Fibroblast of mammary gland (primary cell): Measurements from ENCODE around the gene GRIN2D.

Experiments used
- DNase-seq: peaks from one replicate; pipeline ENCODE4 v3.0.0-alpha.2; 2010; ENCODE audit warnings: low read depth
- H3K4me3 ChIP-seq: 2 replicates; pipeline ENCODE4 v1.5.1; 2011; ENCODE audit warnings: low read depth, mild to moderate bottlenecking, low read length, moderate library complexity; ENCODE audit not compliant: control insufficient read depth
- CTCF ChIP-seq: conservative IDR thresholded peaks from 2 replicates; pipeline ENCODE4 v1.5.1; 2011; ENCODE audit warnings: low read depth, low read length, inconsistent platforms; ENCODE audit not compliant: control insufficient read depth, insufficient read depth

The GRIN2D gene

GRCh38 chr19:48396016-48396823 lies 2.8 kb downstream of the GRIN2D start:
- no peak for DNase-seq
- H3K4me3 ChIP-seq, result no peak overlapping the region
- no peak for TF ChIP-seq CTCF

GRCh38 chr19:48396824-48397176 lies 3.3 kb downstream of the GRIN2D start:
- H3K4me3 ChIP-seq, result no peak overlapping the region
- DNase-seq, result no peak
- no peak for TF ChIP-seq CTCF

- peak overlapping the region; percentile 62 for H3K4me3 ChIP-seq
- no peak for DNase-seq
- TF ChIP-seq CTCF, result no peak
These were observed 4.0 kb downstream of the GRIN2D start for GRCh38 chr19:48397263-48398101.

GRCh38 chr19:48398102-48398374 lies 4.6 kb downstream of the GRIN2D start:
- TF ChIP-seq CTCF, result no peak
- no peak for DNase-seq

GRCh38 chr19:48398375-48399235 lies 5.1 kb downstream of the GRIN2D start:
- no peak for TF ChIP-seq CTCF
- peak; percentile 83 for DNase-seq
- peak overlapping the region; percentile 62 for H3K4me3 ChIP-seq

More at GRCh38 chr19:48398102-48398374, 4.6 kb downstream of the GRIN2D start:
- H3K4me3 ChIP-seq, result peak overlapping the region; percentile 62

- peak overlapping the region; percentile 47 for H3K4me3 ChIP-seq
- TF ChIP-seq CTCF, result no peak
- peak; percentile 91 for DNase-seq
These were observed 6.7 kb downstream of the GRIN2D start for GRCh38 chr19:48400018-48400742.
